Measurements from ENCODE around the gene NCBP1. TPM values are rescaled to one million over a fixed set of nuclear protein-coding genes. Genes with fewer than 3 reads are reported as not detected.
A peak's percentile ranks its signal among the peaks of the same experiment; 100 is the strongest.

The NCBP1 gene
- total and polyA plus RNA-seq, 9 of the 15 experiments (the other 6 are each of a cell fraction or from before 2014, with no cell fraction given): 29.4 to 69.7 (median 57.5) TPM

DNA sequence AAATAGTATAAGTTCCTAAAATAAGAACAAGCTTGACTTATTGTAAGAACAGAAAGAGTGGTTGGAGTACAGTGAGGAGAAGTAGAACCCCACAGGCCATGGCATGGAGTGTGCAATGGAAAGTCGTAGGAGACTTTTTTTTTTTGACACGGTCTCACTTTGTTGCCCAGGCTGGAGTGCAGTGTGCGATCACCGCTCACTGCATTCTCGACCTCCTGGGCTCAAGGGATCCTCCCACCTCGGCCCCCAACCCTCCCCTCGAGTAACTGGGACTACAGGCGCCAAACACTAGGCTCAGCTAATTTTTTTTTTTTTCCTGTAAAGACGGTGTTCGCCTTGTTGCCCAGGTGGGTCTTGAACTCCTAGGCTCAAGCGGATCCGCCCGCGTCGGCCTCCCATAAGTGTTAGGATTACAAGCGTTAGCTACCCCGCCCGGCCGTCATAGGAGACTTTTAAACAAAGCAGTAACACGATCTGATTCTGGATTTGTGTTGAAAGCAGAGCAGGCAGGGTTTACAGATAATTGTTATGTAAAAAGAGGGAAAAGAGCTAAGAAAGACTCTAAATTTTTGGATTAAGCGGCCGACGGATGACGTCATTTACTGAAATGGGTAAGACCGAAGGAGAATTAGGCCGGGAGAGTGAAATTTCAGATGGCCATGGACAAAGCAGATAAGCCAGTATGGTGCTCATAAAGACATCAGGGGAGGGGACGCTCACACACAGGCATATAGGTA lies 1.2 kb upstream of the NCBP1 start (continued):
- TF ChIP-seq, protein P1, sequence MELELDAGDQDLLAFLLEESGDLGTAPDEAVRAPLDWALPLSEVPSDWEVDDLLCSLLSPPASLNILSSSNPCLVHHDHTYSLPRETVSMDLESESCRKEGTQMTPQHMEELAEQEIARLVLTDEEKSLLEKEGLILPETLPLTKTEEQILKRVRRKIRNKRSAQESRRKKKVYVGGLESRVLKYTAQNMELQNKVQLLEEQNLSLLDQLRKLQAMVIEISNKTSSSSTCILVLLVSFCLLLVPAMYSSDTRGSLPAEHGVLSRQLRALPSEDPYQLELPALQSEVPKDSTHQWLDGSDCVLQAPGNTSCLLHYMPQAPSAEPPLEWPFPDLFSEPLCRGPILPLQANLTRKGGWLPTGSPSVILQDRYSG (tag; conservative IDR thresholded peaks at IDR 0.05; ENCODE audit: low read depth): 0 out of 2 replicates have a peak, but pooled peaks have one; percentile 47
- TF ChIP-seq POLR2B (IDR thresholded peaks at IDR 0.05; ENCODE audit: low read depth, partially characterized antibody) (no peak), MECOM (CRISPR knock-in tag; IDR thresholded peaks at IDR 0.05) (no peak), CREM (IDR thresholded peaks at IDR 0.05; ENCODE audit: low read depth) (peak; percentile 73; the same call in 1 of the 2 replicates), YBX1 (IDR thresholded peaks at IDR 0.05) (no peak), NFRKB (IDR thresholded peaks at IDR 0.05; ENCODE audit: low read depth) (peak; percentile 73; the same call in 1 of the 2 replicates), KAT7 (CRISPR knock-in tag; IDR thresholded peaks at IDR 0.05; ENCODE audit: borderline replicate concordance) (no peak), TRIM24 (IDR thresholded peaks at IDR 0.05) (0 out of 4 replicates have a peak, but pooled peaks of 1 of the 2 experiments have one; percentile 4), CEBPG (CRISPR knock-in tag; IDR thresholded peaks at IDR 0.05) (no peak), CEBPG (tag; conservative IDR thresholded peaks at IDR 0.05 in 1 of 2, IDR thresholded peaks at IDR 0.05 in 1 of 2) (peak; percentile 36 to 45; a peak in 2 of 4 replicates), ARID1B (IDR thresholded peaks at IDR 0.05) (peak; percentile 74), ZKSCAN8 (CRISPR knock-in tag; IDR thresholded peaks at IDR 0.05) (peak; percentile 73; the same call in 1 of the 2 replicates), DPF2 (IDR thresholded peaks at IDR 0.05) (peak; percentile 85), HMG20B (CRISPR knock-in tag; IDR thresholded peaks at IDR 0.05) (no peak), CREB3L1 (IDR thresholded peaks at IDR 0.05; ENCODE audit: borderline replicate concordance, low read depth) (no peak), ETV1 (tag; conservative IDR thresholded peaks at IDR 0.05; ENCODE audit: low read depth) (no peak), TBL1XR1 (IDR thresholded peaks at IDR 0.05; ENCODE audit: low read length in 2 of 2) (0 out of 4 replicates have a peak, but pooled peaks of 1 of the 2 experiments have one; percentile 45), ZNF589 (CRISPR knock-in tag; IDR thresholded peaks at IDR 0.05; ENCODE audit: low read depth) (peak; percentile 66), ZNF175 (CRISPR knock-in tag; IDR thresholded peaks at IDR 0.05; ENCODE audit: low read depth) (0 out of 2 replicates have a peak, but pooled peaks have one; percentile 16), MIER1 (IDR thresholded peaks at IDR 0.05; ENCODE audit: low read depth) (no peak)
- TF ChIP-seq, protein P2, sequence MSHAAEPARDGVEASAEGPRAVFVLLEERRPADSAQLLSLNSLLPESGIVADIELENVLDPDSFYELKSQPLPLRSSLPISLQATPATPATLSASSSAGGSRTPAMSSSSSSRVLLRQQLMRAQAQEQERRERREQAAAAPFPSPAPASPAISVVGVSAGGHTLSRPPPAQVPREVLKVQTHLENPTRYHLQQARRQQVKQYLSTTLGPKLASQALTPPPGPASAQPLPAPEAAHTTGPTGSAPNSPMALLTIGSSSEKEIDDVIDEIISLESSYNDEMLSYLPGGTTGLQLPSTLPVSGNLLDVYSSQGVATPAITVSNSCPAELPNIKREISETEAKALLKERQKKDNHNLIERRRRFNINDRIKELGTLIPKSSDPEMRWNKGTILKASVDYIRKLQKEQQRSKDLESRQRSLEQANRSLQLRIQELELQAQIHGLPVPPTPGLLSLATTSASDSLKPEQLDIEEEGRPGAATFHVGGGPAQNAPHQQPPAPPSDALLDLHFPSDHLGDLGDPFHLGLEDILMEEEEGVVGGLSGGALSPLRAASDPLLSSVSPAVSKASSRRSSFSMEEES (CRISPR knock-in tag; IDR thresholded peaks at IDR 0.05): no peak
- TF ChIP-seq, protein P3, sequence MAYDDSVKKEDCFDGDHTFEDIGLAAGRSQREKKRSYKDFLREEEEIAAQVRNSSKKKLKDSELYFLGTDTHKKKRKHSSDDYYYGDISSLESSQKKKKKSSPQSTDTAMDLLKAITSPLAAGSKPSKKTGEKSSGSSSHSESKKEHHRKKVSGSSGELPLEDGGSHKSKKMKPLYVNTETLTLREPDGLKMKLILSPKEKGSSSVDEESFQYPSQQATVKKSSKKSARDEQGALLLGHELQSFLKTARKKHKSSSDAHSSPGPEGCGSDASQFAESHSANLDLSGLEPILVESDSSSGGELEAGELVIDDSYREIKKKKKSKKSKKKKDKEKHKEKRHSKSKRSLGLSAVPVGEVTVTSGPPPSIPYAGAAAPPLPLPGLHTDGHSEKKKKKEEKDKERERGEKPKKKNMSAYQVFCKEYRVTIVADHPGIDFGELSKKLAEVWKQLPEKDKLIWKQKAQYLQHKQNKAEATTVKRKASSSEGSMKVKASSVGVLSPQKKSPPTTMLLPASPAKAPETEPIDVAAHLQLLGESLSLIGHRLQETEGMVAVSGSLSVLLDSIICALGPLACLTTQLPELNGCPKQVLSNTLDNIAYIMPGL (CRISPR knock-in tag; IDR thresholded peaks at IDR 0.05): peak; percentile 40; the same call in 1 of the 2 replicates
